Measurements from ENCODE around the gene AAGAB.

GRCh38 chr15:67175643-67176071 lies 78.8 kb downstream of the AAGAB start:
- no peak for TF ChIP-seq TAF1 (IDR thresholded peaks at IDR 0.05; ENCODE audit: borderline replicate concordance, insufficient read depth, low read length)
- no peak for TF ChIP-seq FOXP2 (optimal IDR thresholded peaks at IDR 0.05; ENCODE audit: borderline replicate concordance, extremely low read depth, extremely low read length, insufficient read depth)
- no peak for TF ChIP-seq POLR2AphosphoS5 (IDR thresholded peaks at IDR 0.05; ENCODE audit: low read depth, low read length)
